ENCODE results near the gene IL32.

The IL32 gene

GRCh38 chr16:3047387-3047720 is 18.1 kb upstream of the IL32 start:
- Histone ChIP-seq H3K9me3 (ENCODE audit: insufficient read depth, low read depth, low read length) (no peaks in the 10 kb centered on the region), H2AFZ (ENCODE audit: low read length) (no peak overlapping the region), H3K9me2 (replicated peaks; ENCODE audit: low read depth, low read length) (no peaks in the 10 kb centered on the region), H3F3A (ENCODE audit: low read depth) (no peaks in the 10 kb centered on the region), H3K36me3 (ENCODE audit: insufficient read depth, low read length) (no peaks in the 10 kb centered on the region), H3K4me2 (ENCODE audit: low read depth, low read length, poor library complexity, severe bottlenecking) (no peak overlapping the region), H4K20me1 (ENCODE audit: insufficient read depth, low read length, poor library complexity, severe bottlenecking) (no peaks in the 10 kb centered on the region), H3K4me1 (ENCODE audit: insufficient read depth, low read length, poor library complexity, severe bottlenecking) (no peaks in the 10 kb centered on the region), H3K4me3 (ENCODE audit: low read length, poor library complexity, severe bottlenecking) (no peak overlapping the region), H3K27me3 (ENCODE audit: insufficient read depth, low read length, poor library complexity, severe bottlenecking) (no peaks in the 10 kb centered on the region), H3K79me2 (ENCODE audit: insufficient read depth, low read length) (no peaks in the 10 kb centered on the region), H3K9ac (ENCODE audit: low read depth, low read length, poor library complexity, severe bottlenecking) (no peak overlapping the region)
- TF ChIP-seq CTCF (conservative IDR thresholded peaks at IDR 0.05; ENCODE audit: low read length) (no peak), EZH2phosphoT487 (IDR thresholded peaks at IDR 0.05; ENCODE audit: borderline replicate concordance) (no peak)

- Histone ChIP-seq H3K27me3 (ENCODE audit: insufficient read depth, low read length, poor library complexity, severe bottlenecking) (no peaks in the 10 kb centered on the region), H2AFZ (ENCODE audit: low read length) (no peak overlapping the region), H4K20me1 (ENCODE audit: insufficient read depth, low read length, poor library complexity, severe bottlenecking) (no peaks in the 10 kb centered on the region), H3K9me2 (replicated peaks; ENCODE audit: low read depth, low read length) (no peaks in the 10 kb centered on the region), H3K4me3 (ENCODE audit: low read length, poor library complexity, severe bottlenecking) (no peak overlapping the region), H3K79me2 (ENCODE audit: insufficient read depth, low read length) (no peaks in the 10 kb centered on the region), H3F3A (ENCODE audit: low read depth) (no peaks in the 10 kb centered on the region), H3K4me2 (ENCODE audit: low read depth, low read length, poor library complexity, severe bottlenecking) (no peak overlapping the region), H3K9me3 (ENCODE audit: insufficient read depth, low read depth, low read length) (no peaks in the 10 kb centered on the region), H3K9ac (ENCODE audit: low read depth, low read length, poor library complexity, severe bottlenecking) (no peak overlapping the region), H3K36me3 (ENCODE audit: insufficient read depth, low read length) (no peaks in the 10 kb centered on the region), H3K4me1 (ENCODE audit: insufficient read depth, low read length, poor library complexity, severe bottlenecking) (no peaks in the 10 kb centered on the region)
- TF ChIP-seq EZH2phosphoT487 (IDR thresholded peaks at IDR 0.05; ENCODE audit: borderline replicate concordance): no peak
- no peak for TF ChIP-seq CTCF (conservative IDR thresholded peaks at IDR 0.05; ENCODE audit: low read length)
These were observed 15.4 kb upstream of the IL32 start for GRCh38 chr16:3049921-3050481.

DNA sequence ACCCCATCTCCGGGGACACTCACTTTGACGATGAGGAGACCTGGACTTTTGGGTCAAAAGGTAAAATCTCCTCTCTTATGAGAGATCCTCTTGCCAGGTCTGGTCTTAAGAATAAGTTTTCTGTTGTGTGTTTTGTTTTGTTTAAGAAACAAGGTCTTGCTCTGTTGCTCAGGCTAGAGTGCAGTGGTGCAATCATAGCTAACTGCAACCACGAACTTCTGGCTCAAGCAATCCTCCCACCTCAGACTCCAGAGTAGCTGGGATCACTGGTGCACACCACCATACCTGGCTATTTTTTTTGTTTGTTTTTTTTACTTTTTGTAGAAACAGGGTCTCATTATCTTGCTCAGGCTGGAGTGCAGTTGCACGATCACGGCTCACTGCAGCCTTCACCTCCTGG is 15.0 kb upstream of the IL32 start:
- TF ChIP-seq EZH2phosphoT487 (IDR thresholded peaks at IDR 0.05; ENCODE audit: borderline replicate concordance): no peak
- no peak for TF ChIP-seq CTCF (conservative IDR thresholded peaks at IDR 0.05; ENCODE audit: low read length)
- no peaks in the 10 kb centered on the region for H3K27me3 ChIP-seq (ENCODE audit: insufficient read depth, low read length, poor library complexity, severe bottlenecking)
- H3K4me3 ChIP-seq (ENCODE audit: low read length, poor library complexity, severe bottlenecking): no peak overlapping the region
- H3K9ac ChIP-seq (ENCODE audit: low read depth, low read length, poor library complexity, severe bottlenecking): no peak overlapping the region
- no peaks in the 10 kb centered on the region for H3F3A ChIP-seq (ENCODE audit: low read depth)
- H3K36me3 ChIP-seq (ENCODE audit: insufficient read depth, low read length): no peaks in the 10 kb centered on the region
- H3K4me2 ChIP-seq (ENCODE audit: low read depth, low read length, poor library complexity, severe bottlenecking): no peak overlapping the region
- H2AFZ ChIP-seq (ENCODE audit: low read length): no peak overlapping the region
- H3K79me2 ChIP-seq (ENCODE audit: insufficient read depth, low read length): no peaks in the 10 kb centered on the region
- no peaks in the 10 kb centered on the region for H4K20me1 ChIP-seq (ENCODE audit: insufficient read depth, low read length, poor library complexity, severe bottlenecking)
- H3K4me1 ChIP-seq (ENCODE audit: insufficient read depth, low read length, poor library complexity, severe bottlenecking): no peaks in the 10 kb centered on the region
- no peaks in the 10 kb centered on the region for H3K9me2 ChIP-seq (replicated peaks; ENCODE audit: low read depth, low read length)
- no peaks in the 10 kb centered on the region for H3K9me3 ChIP-seq (ENCODE audit: insufficient read depth, low read depth, low read length)

Measured in Loucy (cell line).